CD1c-positive myeloid dendritic cell (primary cell): Measurements from ENCODE around the gene MACROD2.
A peak's percentile ranks its signal among the peaks of the same experiment; 100 is the strongest.

Source experiments
- DNase-seq: peaks from one replicate; pipeline ENCODE4 v3.0.0-alpha.2; 2016; ENCODE audit errors: extremely low spot score

The MACROD2 gene

DNA sequence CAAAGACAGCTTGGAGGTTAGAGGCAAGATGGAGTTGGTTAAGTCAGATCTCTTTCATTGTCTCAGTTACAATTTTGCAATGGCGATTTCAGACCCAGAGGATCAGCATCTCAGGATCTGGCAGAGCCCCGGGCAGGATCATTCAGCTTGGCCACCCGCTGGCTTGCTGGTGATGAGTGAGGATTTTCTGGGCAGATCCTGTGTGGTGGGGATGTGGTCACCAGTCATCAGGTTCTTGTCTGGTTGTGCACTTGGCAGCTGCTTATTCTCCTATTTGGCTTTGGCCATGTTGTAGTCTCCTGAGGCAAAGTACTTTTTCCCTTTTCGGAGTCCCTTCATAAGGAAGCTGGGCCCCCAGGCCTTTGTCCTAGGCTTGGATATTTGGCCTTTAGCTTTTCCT lies 1624.0 kb downstream of the MACROD2 start:
- no peak for DNase-seq

DNA sequence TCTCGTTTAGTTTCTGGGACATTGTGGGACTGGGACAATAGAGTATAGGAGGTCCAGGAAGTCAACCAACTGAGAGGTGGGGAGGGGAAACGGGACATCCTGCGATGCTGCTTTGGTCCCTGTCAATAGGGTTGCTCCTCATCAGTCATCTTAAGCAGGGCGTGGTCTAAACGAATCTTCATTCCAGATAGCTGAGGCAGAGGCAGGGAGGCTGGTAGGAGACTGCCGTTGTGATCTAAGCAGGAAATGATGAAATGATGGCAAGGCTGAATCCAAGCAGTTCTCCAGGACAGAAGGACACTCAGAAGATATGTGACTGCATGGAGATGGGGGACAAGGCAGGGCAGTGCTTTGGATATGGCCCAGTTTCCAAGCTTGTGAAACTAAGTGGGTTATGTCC lies 1624.5 kb downstream of the MACROD2 start:
- no peak for DNase-seq

DNA sequence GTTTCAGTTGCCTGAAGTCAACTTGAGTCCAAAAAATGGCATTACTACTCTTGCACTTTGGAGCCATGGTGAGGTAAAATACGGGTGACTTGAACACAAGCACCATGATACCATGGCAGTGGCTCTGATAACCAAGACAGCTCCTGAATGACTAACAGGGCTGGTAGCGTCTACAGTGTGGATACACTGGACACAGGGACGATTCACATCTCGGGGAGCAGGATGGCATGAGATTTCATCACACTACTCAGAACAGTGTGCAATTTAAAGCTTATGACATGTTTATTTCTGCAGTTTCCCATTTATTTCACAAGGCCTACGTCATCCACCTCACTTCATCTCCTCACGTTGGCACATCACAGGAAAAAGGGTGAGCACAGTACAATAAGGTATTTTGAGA lies 1627.1 kb downstream of the MACROD2 start:
- no peak for DNase-seq

DNA sequence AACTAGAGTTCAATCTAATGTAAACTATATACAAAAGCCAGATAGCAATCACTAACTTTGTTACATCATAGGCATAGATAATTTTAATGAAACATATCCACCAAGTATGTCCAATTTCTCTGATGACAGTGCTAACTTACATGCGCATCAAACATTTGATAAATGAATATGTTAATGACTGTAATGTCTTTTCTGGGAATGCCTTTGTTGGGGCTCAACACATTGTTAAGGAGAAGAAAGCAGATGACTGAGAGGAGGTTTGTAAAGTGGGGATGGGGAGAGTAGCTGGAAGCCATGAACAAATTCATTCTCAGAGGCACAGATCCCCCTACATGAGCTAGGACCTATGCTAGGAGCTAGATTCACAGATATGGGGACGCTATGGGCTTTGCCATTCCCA lies 1627.9 kb downstream of the MACROD2 start:
- DNase-seq, result no peak

DNA sequence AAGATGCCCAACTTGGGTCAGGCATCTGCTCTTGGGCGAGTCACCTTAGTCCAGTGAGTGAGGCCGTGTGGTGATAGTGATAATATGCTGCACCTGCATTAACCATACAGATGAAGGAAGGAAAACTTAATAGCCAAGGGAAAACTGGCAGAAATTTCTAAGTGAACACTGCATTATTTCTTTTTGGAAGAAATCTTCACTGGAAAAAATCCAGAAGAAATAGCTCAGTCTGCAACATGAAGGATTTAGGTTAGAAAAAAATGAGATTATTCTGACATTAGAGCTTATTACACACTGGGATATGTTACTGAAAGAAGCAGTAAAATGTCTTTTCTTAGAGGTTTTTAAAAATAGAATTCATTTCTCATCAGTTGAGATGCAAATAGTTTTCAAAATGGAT lies 1630.7 kb downstream of the MACROD2 start:
- DNase-seq, result no peak

- no peak for DNase-seq
These were observed 1631.8 kb downstream of the MACROD2 start for GRCh38 chr20:15627089-15627488.

GRCh38 chr20:15627501-15627903 lies 1632.2 kb downstream of the MACROD2 start:
- no peak for DNase-seq

- DNase-seq, result no peak
These were observed 1633.6 kb downstream of the MACROD2 start for GRCh38 chr20:15628851-15629353.

DNA sequence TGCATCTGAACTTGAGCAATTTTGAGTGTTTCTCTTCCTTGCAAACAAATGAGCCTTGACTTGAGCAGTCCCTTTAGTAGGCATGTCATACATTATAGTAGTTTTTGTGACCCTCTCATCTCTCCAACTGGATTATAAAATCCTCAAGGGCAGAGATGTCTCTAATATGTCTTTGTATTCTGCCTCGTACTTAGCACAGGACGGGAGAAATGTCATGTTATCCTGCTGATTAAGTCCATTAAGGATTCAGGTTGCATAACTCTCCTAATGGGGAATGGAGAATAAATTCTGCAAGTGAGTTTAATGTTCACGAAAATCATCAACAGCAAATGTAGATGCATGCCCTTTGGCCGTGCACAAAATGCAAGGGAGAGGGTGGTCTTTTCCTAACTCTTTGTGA lies 1635.0 kb downstream of the MACROD2 start:
- no peak for DNase-seq

DNA sequence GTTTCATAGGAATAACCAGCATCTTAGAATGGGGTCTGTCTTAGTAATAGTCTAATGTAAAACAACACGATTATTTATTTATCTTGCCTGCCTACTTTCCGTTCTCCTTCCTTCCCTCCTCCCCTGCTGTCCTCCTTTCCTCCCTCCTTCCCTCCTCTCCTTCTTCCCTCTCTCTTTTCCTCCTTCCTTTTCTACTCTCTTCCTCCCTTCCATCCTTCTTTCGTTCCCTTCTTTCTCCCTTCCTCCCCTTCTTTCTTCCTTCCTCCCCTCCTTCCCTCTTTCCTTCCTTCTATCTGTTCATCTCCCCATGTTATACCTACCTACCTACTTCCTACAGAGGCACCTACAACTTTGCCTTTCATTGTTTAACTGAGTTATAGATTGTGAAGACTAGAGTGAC lies 1637.4 kb downstream of the MACROD2 start:
- no peak for DNase-seq

- DNase-seq, result no peak
These were observed 1638.8 kb downstream of the MACROD2 start for GRCh38 chr20:15634102-15634501.

DNA sequence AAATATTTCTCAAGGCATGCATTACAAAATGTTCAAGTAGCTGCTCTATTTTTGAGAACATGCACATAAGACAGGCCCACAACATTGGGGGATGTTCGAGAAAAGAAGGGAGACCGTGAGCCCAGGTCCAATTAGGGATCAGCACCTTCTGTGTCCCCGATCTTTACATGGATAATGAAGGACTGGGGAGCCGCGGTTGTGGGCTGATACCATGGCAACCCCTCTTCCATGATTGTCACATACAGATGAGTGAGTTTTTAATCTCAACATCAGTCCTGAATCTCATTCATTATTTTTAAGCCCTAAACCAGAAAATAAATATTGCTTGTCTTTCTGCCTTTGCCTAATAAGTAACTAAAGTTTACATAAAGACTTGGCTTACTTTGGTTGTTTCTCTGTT lies 1642.2 kb downstream of the MACROD2 start:
- DNase-seq, result no peak

DNA sequence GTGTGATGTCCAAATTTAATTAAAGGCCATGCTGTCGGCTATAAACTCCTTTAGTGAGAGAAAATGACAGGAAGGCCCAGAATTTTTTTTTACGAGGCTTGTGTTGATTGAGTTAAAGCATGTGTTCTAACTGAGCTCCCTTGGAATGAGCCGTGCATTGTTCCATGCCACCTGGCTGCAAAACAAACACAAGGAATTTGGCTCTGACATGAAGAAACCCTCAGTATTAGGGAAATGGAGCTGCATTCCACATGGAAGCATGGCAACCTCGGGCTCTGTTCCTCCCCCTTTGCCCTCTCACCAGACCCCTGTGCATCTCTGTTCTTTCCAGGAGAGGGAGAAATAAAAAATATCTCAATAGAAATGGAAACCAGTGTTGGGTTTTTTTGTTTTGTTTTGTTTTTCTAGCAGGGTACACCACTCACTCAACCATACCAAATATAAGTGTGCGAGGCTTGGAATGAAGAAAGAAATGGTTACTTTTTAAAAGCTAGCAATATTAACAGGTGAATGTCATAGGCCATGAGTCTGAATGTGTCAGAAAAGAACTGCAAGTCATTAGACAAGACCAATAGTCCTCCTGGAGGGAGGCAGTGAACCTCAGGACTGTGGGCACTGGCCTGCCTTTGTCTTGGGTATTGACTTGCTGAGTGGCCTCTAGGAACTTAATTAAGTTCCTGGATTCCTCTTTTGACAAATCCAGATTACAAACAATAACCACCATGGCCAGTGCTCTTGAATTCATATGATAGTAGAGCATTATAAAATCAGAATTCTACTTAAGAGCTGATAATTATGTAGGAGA lies 1642.8 kb downstream of the MACROD2 start:
- DNase-seq, result no peak

DNA sequence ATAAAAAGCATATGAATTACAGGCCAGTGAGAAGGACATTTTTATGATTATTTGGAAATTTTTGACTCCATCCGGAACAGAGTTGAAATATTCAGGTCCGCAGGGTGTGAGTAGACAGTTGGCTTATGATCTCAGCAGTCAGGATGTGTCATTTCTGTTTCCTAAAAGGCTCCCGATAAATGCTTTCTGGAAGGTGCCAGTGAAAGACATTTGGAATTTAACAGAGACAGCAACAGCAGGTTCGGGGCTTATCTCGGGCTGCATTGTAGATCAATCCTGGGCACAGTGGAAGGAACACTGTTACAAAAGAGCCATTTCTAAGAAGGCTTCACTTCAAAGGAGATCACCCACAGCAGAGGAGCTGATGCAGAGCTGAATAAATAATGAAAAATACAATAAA lies 1643.5 kb downstream of the MACROD2 start:
- no peak for DNase-seq

DNA sequence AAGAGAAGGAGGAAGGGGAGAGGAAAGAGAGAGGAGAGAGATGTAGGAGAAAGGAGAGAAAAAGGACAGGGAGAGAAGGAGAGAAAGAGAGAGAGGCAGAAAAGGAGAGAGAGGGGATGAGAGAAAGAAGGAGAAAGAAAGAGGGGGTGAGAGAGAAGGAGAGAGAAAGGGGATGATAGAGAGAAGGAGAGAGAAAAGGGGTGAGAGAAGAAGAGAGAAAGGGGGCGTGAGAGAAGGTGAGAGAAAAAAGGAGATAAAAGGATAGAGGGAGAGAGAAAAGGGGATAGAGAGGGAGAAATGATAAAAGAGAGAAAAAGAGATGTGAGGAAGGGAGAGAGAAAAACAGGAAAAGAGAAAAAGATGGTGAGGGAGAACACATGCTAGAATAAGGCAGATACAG lies 1644.5 kb downstream of the MACROD2 start:
- no peak for DNase-seq

GRCh38 chr20:15642109-15642508 lies 1646.8 kb downstream of the MACROD2 start:
- no peak for DNase-seq

DNA sequence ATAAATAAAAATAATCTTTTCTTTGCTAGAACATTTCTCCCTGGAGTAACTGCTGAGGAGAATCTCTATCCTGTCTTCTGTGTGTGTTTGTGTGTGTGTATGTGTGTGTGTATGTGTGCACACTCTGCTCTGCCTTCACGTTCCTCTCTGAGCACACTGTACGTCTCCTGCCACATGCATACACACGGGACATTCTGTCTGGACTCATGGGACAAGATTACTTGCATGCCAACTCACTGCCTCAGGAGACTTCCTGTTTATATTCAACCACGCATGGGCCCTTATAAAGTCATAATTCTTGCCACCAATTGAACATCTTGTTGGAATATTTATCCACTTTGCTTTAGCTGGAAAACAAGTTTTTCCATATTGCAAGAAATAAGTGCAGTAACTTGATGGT lies 1647.4 kb downstream of the MACROD2 start:
- no peak for DNase-seq

DNA sequence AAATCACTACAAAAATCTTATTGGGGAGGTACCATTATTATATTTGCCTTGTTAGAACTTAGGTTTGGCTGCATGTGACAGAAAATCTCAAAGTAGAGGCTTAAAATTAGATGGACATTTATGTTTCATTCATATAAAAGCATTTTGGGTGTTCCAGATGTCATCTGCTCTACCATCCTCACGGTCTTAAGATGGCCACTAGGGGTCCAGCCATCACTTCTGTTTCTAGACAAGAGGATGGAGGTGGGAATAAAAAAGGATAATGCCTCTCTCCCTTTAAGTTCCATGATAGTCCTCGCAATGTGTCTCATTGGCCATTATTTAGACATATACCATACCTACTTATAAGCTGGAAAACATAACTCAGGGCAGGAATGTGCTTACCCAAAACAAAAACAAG lies 1648.4 kb downstream of the MACROD2 start:
- no peak for DNase-seq

- no peak for DNase-seq
These were observed 1650.5 kb downstream of the MACROD2 start for GRCh38 chr20:15645816-15646215.

- DNase-seq, result no peak
These were observed 1658.3 kb downstream of the MACROD2 start for GRCh38 chr20:15653396-15654207.

GRCh38 chr20:15654208-15654649 lies 1658.9 kb downstream of the MACROD2 start:
- peak; percentile 64 for DNase-seq

DNA sequence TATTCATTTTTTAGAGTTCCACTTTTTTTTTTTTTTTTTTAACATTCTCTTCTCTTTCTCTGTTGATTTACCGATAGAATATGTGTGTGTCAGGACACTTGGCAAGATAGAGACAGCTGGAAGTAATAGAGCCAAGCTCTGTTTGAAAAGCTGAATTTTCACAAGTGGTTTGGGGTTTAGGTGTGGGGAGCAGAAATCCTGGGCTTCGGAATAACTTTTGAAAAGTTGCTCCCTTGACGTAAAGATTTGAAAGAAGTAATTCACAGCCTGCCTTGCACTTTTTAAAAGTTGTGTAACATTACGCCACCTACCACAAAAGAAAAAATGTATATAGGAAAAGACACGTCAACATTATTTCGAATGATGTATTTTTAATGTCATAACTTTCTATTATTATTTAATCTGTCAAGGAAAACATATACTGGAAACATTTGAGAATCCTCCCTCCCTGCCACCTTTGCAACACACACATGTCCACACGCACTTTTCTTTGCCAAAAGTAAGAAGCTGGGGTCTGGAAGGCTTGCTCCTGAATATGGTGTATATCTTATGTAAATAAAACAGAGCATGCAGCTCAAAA lies 1660.1 kb downstream of the MACROD2 start:
- DNase-seq, result no peak

DNA sequence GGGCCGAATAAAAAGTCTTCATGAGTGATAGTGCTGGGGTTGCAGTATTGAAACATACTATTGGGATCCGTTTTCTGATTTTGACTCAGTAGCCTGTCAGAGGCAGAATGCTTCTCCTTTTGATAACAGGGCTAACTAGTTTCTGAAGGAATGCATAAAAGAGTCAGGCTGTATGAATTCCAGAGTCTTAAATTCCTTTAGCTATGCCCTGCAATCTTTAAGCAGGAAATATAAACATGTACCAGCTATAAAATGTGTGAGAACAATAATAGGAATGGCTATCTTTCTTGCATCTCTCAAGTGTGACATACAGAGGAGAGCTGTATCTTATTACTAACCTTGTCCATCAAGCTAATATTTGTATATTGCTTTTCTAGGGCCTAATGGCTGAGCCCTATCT lies 1660.8 kb downstream of the MACROD2 start:
- DNase-seq, result no peak
